Measurements from ENCODE around the gene SRSF4. TPM values are rescaled to one million over a fixed set of nuclear protein-coding genes. Genes with fewer than 3 reads are reported as not detected.

SRSF4 gene
- total RNA-seq, 2 donors from 2014 or later = 55.2 to 65.7 TPM

GRCh38 chr1:29177022-29177705, 4.5 kb downstream of the SRSF4 start:
- Histone ChIP-seq H3K9me3 (no peaks in the 10 kb centered on the region), H3K4me3 (no peak overlapping the region), H3K27me3 (replicated peaks; ENCODE audit: insufficient read depth) (no peaks in the 10 kb centered on the region), H3K36me3 (no peaks in the 10 kb centered on the region), H3K27ac (no peak overlapping the region), H3K4me1 (replicated peaks) (no peaks in the 10 kb centered on the region)
- intact Hi-C loops (cut with DNase I) = no loop called here
- TF ChIP-seq POLR2A (IDR thresholded peaks at IDR 0.05) = no peak
- 76% methylated on average over 12 of the region's 12 CpGs for WGBS
- DNase-seq (ENCODE audit: low spot score) = no peak

DNA sequence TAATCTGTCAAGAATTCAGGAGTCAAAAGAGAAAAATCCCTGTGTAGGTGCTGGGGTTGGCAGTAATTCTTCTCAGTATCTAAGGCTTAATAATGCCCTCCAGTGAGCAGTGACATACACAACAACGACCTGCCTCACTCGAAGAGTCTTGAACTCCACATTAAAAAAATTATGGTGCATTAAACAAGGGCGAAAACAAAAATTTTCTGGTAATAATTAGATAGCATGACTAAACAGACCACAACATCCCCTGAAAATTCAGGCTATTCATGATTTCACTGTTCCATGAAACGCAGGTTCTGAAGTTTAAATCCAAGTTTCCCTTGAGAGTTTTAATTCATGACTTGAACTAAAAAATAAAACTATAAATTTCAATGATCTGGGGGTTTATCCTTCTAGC, 5.1 kb downstream of the SRSF4 start:
- H3K27ac ChIP-seq = no peak overlapping the region
- intact Hi-C loops (cut with DNase I) = no loop called here
- 39% methylated on average over 4 of the region's 4 CpGs for WGBS

DNA sequence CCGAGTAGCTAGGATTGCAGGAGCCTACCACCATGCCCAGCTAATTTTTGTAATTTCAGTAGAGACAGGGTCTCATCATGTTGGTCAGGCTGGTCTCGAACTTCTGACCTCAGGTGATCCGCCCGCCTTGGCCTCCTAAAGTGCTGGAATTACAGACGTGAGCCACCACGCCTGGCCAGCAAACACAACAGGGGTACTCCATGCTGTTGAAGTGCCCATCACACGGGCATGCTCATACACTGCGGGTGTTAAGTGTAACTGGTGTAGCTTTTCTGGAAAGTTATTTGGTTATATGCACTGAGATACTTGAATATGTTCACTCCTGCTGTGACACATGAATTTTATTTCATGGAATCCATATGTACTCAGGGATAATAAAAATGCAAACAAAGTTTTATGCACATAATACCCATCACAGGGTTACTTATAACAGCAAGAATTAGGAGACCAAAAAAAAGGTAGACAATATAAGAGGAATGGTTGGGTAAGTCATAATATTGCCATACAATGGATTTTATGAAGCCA, 9.2 kb downstream of the SRSF4 start:
- Histone ChIP-seq H3K9me3 (no peaks in the 10 kb centered on the region), H3K27me3 (replicated peaks; ENCODE audit: insufficient read depth) (no peaks in the 10 kb centered on the region), H3K27ac (no peak overlapping the region), H3K4me1 (replicated peaks) (no peaks in the 10 kb centered on the region), H3K4me3 (no peak overlapping the region), H3K36me3 (no peaks in the 10 kb centered on the region)
- TF ChIP-seq, protein P1, sequence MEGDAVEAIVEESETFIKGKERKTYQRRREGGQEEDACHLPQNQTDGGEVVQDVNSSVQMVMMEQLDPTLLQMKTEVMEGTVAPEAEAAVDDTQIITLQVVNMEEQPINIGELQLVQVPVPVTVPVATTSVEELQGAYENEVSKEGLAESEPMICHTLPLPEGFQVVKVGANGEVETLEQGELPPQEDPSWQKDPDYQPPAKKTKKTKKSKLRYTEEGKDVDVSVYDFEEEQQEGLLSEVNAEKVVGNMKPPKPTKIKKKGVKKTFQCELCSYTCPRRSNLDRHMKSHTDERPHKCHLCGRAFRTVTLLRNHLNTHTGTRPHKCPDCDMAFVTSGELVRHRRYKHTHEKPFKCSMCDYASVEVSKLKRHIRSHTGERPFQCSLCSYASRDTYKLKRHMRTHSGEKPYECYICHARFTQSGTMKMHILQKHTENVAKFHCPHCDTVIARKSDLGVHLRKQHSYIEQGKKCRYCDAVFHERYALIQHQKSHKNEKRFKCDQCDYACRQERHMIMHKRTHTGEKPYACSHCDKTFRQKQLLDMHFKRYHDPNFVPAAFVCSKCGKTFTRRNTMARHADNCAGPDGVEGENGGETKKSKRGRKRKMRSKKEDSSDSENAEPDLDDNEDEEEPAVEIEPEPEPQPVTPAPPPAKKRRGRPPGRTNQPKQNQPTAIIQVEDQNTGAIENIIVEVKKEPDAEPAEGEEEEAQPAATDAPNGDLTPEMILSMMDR (IDR thresholded peaks at IDR 0.05) = no peak
- TF ChIP-seq POLR2A (IDR thresholded peaks at IDR 0.05) (no peak), POLR2AphosphoS5 (IDR thresholded peaks at IDR 0.05) (no peak)
- intact Hi-C loops (cut with DNase I) = no loop called here
- DNase-seq (ENCODE audit: low spot score) = no peak
- 89% methylated on average over 8 of the region's 8 CpGs for WGBS

More for the DNA sequence above, 5.1 kb downstream of the SRSF4 start:
- no peaks in the 10 kb centered on the region for H3K36me3 ChIP-seq
- H3K4me3 ChIP-seq = no peak overlapping the region
- no peaks in the 10 kb centered on the region for H3K27me3 ChIP-seq (replicated peaks; ENCODE audit: insufficient read depth)
- no peak for DNase-seq (ENCODE audit: low spot score)
- no peak for TF ChIP-seq POLR2AphosphoS5 (IDR thresholded peaks at IDR 0.05)
- TF ChIP-seq, protein P1 (IDR thresholded peaks at IDR 0.05) = no peak
- TF ChIP-seq POLR2A (IDR thresholded peaks at IDR 0.05) = no peak
- H3K9me3 ChIP-seq = no peaks in the 10 kb centered on the region
- no peaks in the 10 kb centered on the region for H3K4me1 ChIP-seq (replicated peaks)

- TF ChIP-seq POLR2A (IDR thresholded peaks at IDR 0.05) (no peak), POLR2AphosphoS5 (IDR thresholded peaks at IDR 0.05) (no peak)
- TF ChIP-seq, protein P1 (IDR thresholded peaks at IDR 0.05) = no peak
- Histone ChIP-seq H3K4me1 (replicated peaks) (no peaks in the 10 kb centered on the region), H3K27me3 (replicated peaks; ENCODE audit: insufficient read depth) (no peaks in the 10 kb centered on the region), H3K9me3 (no peaks in the 10 kb centered on the region), H3K36me3 (no peaks in the 10 kb centered on the region), H3K4me3 (no peak overlapping the region), H3K27ac (no peak overlapping the region)
- intact Hi-C loops (cut with DNase I) = no loop called here
- WGBS = 89% methylated on average over 5 of the region's 5 CpGs
- no peak for DNase-seq (ENCODE audit: low spot score)
Measured at GRCh38 chr1:29171521-29171920, 10.2 kb downstream of the SRSF4 start.

- peaks cover 0 to under 1% of the 10 kb centered on the region in 2 donors for H3K36me3 ChIP-seq
- no peaks in the 10 kb centered on the region for H3K9me3 ChIP-seq
- H3K4me3 ChIP-seq = no peak overlapping the region
- no peaks in the 10 kb centered on the region for H3K27me3 ChIP-seq (replicated peaks; ENCODE audit: insufficient read depth)
- DNase-seq (ENCODE audit: low spot score) = no peak
- intact Hi-C loops (cut with DNase I) = no loop called here
- H3K27ac ChIP-seq = no peak overlapping the region
- H3K4me1 ChIP-seq (replicated peaks) = no peaks in the 10 kb centered on the region
- 16% methylated on average over 3 of the region's 3 CpGs for WGBS
- TF ChIP-seq, protein P1 (IDR thresholded peaks at IDR 0.05) = no peak
- no peak for TF ChIP-seq POLR2A (IDR thresholded peaks at IDR 0.05)
- TF ChIP-seq POLR2AphosphoS5 (IDR thresholded peaks at IDR 0.05) = no peak
Measured at GRCh38 chr1:29171089-29171488, 10.6 kb downstream of the SRSF4 start.
